ENCODE results near the gene STAB1.

STAB1 gene

GRCh38 chr3:52458031-52458760, 36.9 kb upstream of the STAB1 start:
- DNase-seq: no peak

- DNase-seq: no peak
Observed at GRCh38 chr3:52458770-52459545, 36.2 kb upstream of the STAB1 start.

DNA sequence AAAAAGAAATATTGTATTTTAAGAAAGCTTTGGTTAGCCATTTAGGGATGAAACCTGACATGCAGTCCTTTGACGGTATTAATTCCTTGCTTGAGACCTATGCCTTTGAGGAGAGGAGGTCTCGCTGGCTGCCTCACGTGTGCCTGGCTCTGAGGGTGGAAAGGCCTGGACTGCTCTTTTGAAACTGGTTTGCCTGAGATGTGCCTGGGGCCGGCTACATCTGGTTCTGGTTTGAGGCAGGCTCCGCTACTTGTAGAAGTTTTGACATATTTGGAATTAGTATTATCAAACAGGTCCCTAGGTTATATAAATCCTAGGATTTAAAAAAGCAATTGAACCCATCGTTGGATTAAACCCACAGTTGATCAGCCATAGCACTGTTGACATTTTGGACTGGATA, 33.3 kb upstream of the STAB1 start:
- DNase-seq: no peak

DNA sequence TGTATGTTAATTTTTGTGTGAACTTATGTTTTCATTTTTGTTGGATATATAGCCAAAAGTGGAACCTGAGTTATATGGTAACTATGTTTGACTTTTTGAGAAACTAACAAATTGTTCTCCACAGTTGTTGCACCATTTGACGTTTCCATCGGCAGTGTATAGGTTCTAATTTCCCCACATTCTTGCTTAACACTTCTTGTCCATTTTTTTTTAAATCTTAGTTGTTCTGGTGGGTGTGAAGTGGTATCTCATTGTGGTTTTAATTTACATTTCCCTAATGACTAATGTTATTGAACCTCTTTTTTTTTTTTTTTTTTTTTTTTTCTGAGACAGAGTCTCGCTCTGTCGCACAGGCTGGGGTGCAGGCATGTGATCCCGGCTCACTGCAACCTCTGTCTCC, 31.7 kb upstream of the STAB1 start:
- no peak for DNase-seq

DNA sequence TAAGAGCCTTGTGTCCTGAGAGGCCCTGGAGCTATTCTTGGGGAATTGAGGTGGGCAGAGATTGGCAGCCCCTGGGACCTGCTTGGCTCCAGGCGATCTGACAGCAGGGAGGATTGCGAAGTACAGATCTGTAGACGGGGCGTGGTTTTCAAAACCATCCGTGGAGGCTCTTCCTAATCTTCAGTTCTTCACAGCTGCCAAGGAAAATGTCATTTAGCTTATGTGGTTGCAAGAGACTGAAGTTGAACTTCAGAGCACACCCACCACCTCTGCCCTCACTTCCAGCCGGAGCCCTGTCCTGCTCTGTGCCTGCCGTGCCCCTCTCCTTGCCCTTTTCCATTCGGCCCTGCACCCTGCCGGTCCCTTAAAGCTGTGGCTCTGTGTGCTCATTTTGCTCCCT, 26.8 kb upstream of the STAB1 start:
- DNase-seq: no peak

GRCh38 chr3:52469001-52469400, 26.1 kb upstream of the STAB1 start:
- DNase-seq: no peak

- no peak for DNase-seq
Observed at GRCh38 chr3:52470920-52471319, 24.2 kb upstream of the STAB1 start.

DNA sequence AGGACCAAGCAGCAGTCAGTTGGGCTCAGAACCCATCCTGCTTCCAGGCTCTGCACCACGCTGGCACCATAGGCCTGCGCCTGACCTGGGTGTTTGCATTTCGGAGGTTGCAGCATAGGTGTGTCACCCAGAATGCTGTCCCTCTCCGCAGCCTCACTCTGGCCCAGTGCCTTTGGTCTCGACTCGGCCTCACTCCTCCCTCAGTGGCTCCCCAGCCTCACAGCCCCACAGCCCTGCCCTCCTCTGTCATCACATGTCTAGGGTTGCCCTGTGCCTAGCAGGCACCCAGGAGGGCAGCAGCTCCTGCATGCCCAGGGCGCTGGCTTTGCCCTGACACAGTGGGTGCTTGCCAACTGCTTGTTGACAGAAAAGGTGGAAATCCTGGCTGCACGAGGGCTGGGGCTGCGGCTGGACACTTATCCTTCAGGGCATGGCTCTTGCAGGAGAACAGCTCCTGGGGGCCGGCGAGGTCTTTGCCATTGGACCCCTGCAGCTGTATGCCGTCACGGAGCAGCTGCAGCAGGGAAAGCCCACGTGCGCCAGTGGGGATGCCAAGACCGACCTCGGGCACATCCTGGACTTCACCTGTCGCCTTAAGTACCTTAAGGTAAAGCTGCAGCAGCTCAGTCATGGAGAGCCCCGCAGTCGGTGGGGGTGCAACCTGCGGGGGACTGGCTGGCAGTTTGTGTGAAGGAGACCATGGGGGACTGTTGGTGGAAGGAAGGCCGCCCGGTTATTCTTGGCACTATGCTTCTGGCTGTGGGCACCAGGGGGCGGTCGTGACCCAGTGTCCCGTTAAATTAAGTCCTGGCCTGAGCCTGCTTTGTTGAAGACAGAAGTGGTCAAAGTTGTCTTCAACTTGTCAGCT, 23.5 kb upstream of the STAB1 start:
- DNase-seq: peak; percentile 41

- no peak for DNase-seq
Observed at GRCh38 chr3:52472239-52473000, 22.7 kb upstream of the STAB1 start.

DNA sequence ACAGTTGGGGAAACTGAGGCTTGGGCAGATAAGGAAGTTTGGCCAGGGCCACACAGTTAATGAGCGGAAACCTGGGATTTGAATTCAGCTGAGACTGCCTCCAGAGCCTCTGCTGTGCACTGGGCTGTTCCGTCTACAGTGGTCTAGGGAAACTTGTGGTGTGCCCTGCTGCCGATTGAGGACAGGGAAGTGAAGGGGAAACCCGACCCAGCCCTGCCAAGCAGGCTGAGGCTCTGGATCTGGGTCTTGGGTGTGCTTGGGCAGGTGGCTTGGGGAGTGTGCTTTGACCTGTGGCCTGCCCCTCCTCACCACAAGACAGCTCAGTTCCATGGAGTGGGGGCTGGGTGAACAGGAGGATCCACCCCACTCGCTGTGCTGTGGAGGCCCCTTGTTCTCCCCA, 22.1 kb upstream of the STAB1 start:
- no peak for DNase-seq

GRCh38 chr3:52477076-52477795, 17.9 kb upstream of the STAB1 start:
- DNase-seq: no peak

DNA sequence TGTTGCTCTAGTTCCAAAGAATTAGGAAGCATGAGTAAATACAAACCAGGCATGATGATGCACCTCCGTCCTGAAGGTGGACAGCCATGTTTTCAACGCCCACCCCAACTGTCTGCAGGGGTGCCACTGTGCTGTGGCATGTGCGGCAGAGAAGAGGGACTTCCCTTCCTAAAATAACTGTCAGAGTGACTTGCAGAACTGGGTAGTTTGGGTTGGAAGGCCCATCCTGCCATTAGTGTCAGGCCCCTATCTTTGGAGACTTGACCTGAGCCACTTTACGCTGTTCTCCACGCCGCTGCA, 17.4 kb upstream of the STAB1 start:
- no peak for DNase-seq

- DNase-seq: no peak
Observed at GRCh38 chr3:52479037-52479876, 15.9 kb upstream of the STAB1 start.

GRCh38 chr3:52479877-52480575, 15.1 kb upstream of the STAB1 start:
- no peak for DNase-seq

GRCh38 chr3:52480768-52481715, 14.1 kb upstream of the STAB1 start:
- no peak for DNase-seq

DNA sequence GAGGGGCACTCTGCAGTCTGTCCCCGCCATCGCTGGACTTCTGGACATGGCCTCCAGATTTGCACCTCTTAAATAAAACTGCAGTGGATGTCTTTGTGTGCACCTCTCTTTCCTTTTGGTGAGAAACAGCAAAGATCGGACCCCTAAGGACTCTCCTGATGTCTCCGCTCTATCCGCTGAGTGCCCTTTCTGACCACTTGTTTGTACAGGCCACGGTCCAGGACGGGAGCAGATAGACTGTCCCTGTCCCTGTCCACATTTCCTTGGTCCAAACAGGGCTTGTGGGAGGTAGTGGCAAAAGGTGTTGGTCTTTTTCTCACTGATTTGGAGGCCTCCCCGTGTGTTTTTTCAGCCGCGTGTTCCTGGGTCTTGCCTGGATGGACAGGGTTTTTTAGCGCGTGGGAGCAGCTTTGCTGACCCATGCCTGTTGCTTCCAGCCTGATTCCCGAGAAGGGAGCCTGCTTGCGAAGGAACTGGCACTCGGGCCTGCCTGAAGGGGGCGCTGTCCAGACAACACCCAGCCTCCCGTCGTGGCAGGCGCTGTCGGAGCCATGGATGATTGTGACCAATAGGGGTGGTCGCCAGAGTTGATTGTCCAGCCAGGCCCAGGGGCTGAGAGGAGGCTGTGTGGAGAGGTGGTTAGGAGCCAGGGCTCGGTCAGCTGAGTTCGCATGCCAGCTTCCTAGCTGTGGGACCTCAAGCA, 13.2 kb upstream of the STAB1 start:
- no peak for DNase-seq

DNA sequence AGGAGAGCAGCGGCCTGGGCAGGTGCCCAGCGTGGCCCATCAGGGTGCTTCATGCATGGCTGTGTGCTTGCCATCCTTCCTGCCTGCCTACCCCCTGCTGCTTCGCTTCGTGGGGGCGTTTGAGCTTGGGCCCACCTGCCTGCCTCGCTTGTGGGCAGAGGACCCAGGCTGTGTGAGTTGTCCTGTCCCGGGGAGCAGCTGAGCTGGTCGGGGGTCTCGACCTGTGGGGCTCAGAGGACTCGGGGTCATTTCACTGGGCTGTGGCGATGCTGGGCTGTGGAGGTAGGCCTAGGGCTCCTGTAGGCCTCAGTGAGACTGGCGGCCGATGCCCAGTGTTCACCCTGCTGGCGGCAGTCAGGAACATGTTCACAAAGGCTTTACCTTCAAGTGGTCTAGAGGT, 12.1 kb upstream of the STAB1 start:
- DNase-seq: no peak

DNA sequence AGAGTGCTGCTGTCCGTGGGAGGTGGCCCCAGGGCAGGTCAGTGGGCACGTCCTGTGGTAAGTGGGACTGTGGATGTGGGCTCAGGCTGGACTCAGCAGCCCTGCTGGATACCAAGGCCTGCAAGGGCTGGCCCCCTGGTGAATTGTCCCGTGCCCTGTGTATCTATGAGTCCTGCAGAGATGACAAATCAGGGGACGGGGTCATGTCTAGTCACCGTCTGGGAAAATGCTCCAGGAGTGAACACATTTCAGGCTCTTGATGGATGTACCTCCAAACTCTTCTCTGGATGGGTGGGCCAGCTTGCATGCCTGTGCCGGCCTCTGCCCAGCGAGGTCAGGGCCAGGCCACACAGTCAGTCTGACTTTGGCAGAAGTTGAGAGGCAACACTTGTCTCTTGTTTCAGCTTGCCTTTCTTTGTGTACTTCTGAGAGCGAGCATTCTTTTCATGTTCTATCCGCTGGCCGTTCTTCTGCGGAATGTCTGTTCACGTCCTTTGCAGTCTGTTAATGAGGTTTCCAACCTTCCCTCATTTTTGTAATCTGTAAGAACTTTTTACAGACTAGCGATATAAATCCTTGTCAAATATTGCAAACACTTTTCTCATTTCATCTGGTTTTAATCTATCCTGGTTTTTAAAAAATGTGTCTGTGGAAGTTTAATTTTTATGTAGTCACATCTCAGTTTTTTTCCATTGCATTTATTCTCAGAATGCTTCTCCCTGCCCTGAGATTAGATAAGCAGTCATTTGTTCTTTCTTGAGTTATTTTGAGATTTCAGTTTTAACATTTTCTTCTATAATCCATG, 11.4 kb upstream of the STAB1 start:
- DNase-seq: no peak

Data from stimulated activated CD4-positive, alpha-beta T cell treated with anti-CD3 and anti-CD28 coated beads, Interleukin-4, amount 100 ng/mL, for 1 hour (primary cell).